HepG2 (cell line): ENCODE data around the gene ADGRB2. TPM values are rescaled to one million over a fixed set of nuclear protein-coding genes. Genes with fewer than 3 reads are reported as not detected.

ENCODE experiments used
- ATAC-seq: fragments of 200-7000 bp; cut with Tn5 transposase; 3 replicates; pipeline ENCODE4 v1.9.1; 2020; ENCODE audit warnings: mild to moderate bottlenecking, moderate library complexity
- BruUV-seq: library from RNA; stranded (reverse); fragments of 400-500 nt; replicated peaks from 2 replicates; lab custom pipeline; 2021; lab: Mats Ljungman, UMichigan
- CTCF ChIA-PET: fragments of 300-600 bp; formaldehyde crosslinking; extraction: SDS; loops from one replicate; lab custom pipeline; 2021; ENCODE audit warnings: low total read pairs, inconsistent platforms, low intra/inter-chr PET ratio; lab: Yijun Ruan, JAX
- POLR2A ChIA-PET: fragments of 350-600 bp; sonication (Branson Sonifier 250); formaldehyde crosslinking; loops from one replicate; lab custom pipeline; 2020; ENCODE audit warnings: antibody characterized with exemption, inconsistent platforms; lab: Yijun Ruan, JAX
- DNase-seq: peaks from one replicate; pipeline ENCODE4 v3.0.0-alpha.2; 2015; ENCODE audit warnings: low spot score
- FAIRE-seq: peaks from 3 replicates; lab custom pipeline; 2011; peaks lifted over from hg19 to GRCh38; lab: Jason Lieb, UNC
- H2AFZ ChIP-seq: one replicate; pipeline ENCODE4 v1.6.1; 2011; ENCODE audit warnings: low read length, inconsistent platforms
- H3K27ac ChIP-seq: fragments of 300-600 bp; 3 replicates; pipeline ENCODE4 v1.8.0; 2011; ENCODE audit warnings: mixed run types, mild to moderate bottlenecking, mixed read lengths, low read length, inconsistent platforms; ENCODE audit not compliant: insufficient read depth; ENCODE audit errors: extremely low read length
- H3K27me3 ChIP-seq, 2 experiments: fragments of 200-600 bp in 1 of 2; 2 replicates in 1 of 2; 3 replicates in 1 of 2; pipeline versions ENCODE4 v1.6.0 to v1.8.0; 2011; ENCODE audit warnings: low read length in 2 of 2, mild to moderate bottlenecking in 2 of 2, moderate library complexity in 2 of 2, inconsistent platforms in 1 of 2; ENCODE audit not compliant: insufficient read depth in 2 of 2, control insufficient read depth in 1 of 2
- H3K36me3 ChIP-seq, 2 experiments: fragments of 200-600 bp in 1 of 2; replicated peaks in 1 of 2; 2 replicates in 1 of 2; 3 replicates in 1 of 2; pipeline versions ENCODE4 v1.5.1 to v1.8.0; 2011; ENCODE audit warnings: low read length in 2 of 2, inconsistent platforms in 1 of 2; ENCODE audit not compliant: insufficient read depth in 2 of 2, control insufficient read depth in 1 of 2
- H3K4me1 ChIP-seq: 2 replicates; pipeline ENCODE4 v1.5.1; 2012; ENCODE audit warnings: low read length, inconsistent platforms; ENCODE audit not compliant: insufficient read depth
- H3K4me2 ChIP-seq: 2 replicates; pipeline ENCODE4 v1.6.0; 2011; ENCODE audit warnings: low read depth, low read length, inconsistent platforms
- H3K4me3 ChIP-seq, 3 experiments: fragments of 200-600 bp in 1 of 3; sonication (generic), shearing (Covaris generic) in 1 of 3; replicated peaks in 1 of 3; 2 replicates each; pipeline ENCODE4 v1.5.1; 2011 to 2016; ENCODE audit warnings: low read length in 3 of 3, inconsistent platforms in 2 of 3, low read depth in 2 of 3, mild to moderate bottlenecking in 2 of 3, control low read depth in 1 of 3, mixed read lengths in 1 of 3; ENCODE audit not compliant: insufficient read depth in 1 of 3
- H3K79me2 ChIP-seq: one replicate; pipeline ENCODE4 v1.6.1; 2011; ENCODE audit warnings: low read length, inconsistent platforms; ENCODE audit not compliant: insufficient read depth
- H3K9ac ChIP-seq: 2 replicates; pipeline ENCODE4 v1.6.0; 2011; ENCODE audit warnings: mild to moderate bottlenecking, low read depth, low read length, inconsistent platforms; ENCODE audit not compliant: insufficient read depth
- H3K9me3 ChIP-seq: 2 replicates; pipeline ENCODE4 v1.5.1; 2012; ENCODE audit warnings: mild to moderate bottlenecking, low read length
- H4K20me1 ChIP-seq: 2 replicates; pipeline ENCODE4 v1.6.0; 2011; ENCODE audit warnings: inconsistent platforms, mild to moderate bottlenecking, low read length, moderate library complexity; ENCODE audit not compliant: insufficient read depth
- ATF5 ChIP-seq: sonication (generic); formaldehyde crosslinking; IDR thresholded peaks from 2 replicates; pipeline ENCODE4 v1.4.0; 2020; ENCODE audit warnings: mild to moderate bottlenecking, low read depth, missing genetic modification reagents
- GATA4 ChIP-seq: sonication (generic); IDR thresholded peaks from 2 replicates; pipeline ENCODE4 v1.6.1; 2016; ENCODE audit warnings: antibody characterized with exemption, low read depth, borderline replicate concordance
- YY1 ChIP-seq: IDR thresholded peaks from 2 replicates; pipeline ENCODE4 v1.6.1; 2011; ENCODE audit warnings: low read length, low read depth, moderate library complexity, mild to moderate bottlenecking; ENCODE audit not compliant: insufficient read depth, insufficient replicate concordance
- ZNF713 ChIP-seq: sonication (generic); formaldehyde crosslinking; IDR thresholded peaks from 2 replicates; pipeline ENCODE4 v1.4.0; 2020; ENCODE audit warnings: mild to moderate bottlenecking, missing genetic modification reagents
- ZXDC ChIP-seq: sonication (generic); formaldehyde crosslinking; IDR thresholded peaks from 2 replicates; pipeline ENCODE4 v1.5.0; 2020; ENCODE audit warnings: mild to moderate bottlenecking, missing genetic modification reagents
- WGBS: methylation state at CpG from one replicate; pipeline ENCODE4 v1.1.6; 2017; ENCODE audit warnings: low lambda C conversion rate; 5-methylcytosine and 5-hydroxymethylcytosine counted together
- in situ Hi-C: cut with HindIII; loops from 2 replicates; pipeline ENCODE4 v1.10.0; 2017; ENCODE audit warnings: low pct_unique_long_range_greater_than_20kb; ENCODE audit not compliant: extremely low pct_ligation_motif_present
- intact Hi-C: fragments of 100-400 bp; cut with micrococcal nuclease; formaldehyde crosslinking; loops from one replicate; pipeline ENCODE4 v1.10.0; 2022; ENCODE audit not compliant: unreplicated experiment
- polyA plus RNA-seq, 8 experiments: library from polyadenylated mRNA; depleted of rRNA in 3 of 8; stranded (reverse) in 7 of 8; unstranded in 1 of 8; fragments of >200 nt; fragmentation: Illumina TruSeq in 4 of 8; extraction: Trizol in 4 of 8; gene quantifications; 2 replicates each; pipeline versions ENCODE4 v1.2.1 to v1.2.3, GENCODE V29; 2011 to 2016; ENCODE audit warnings: low read depth in 4 of 8, missing spikeins in 1 of 8, mixed read lengths in 1 of 8; ENCODE audit not compliant: insufficient read depth in 1 of 8
- total RNA-seq, 5 experiments: library from RNA; depleted of rRNA; stranded (reverse); fragments of >200 nt; fragmentation: Illumina TruSeq; extraction: Trizol; gene quantifications; 2 replicates each; pipeline ENCODE4 v1.2.3, GENCODE V29; 2016; ENCODE audit warnings: low read depth in 1 of 5

Gene ADGRB2
- total and polyA plus RNA-seq, 2 of the 13 experiments (the other 11 are each of a cell fraction or from before 2014, with no cell fraction given), result 0.03 to 0.09 TPM

GRCh38 chr1:31754397-31754796 lies 9.7 kb downstream of the ADGRB2 start:
- Histone ChIP-seq H3K27ac (no peak overlapping the region), H3K4me2 (no peak overlapping the region), H3K27me3 (peaks cover 9 to 65% of the 10 kb centered on the region in 2 experiments), H3K4me3 (no peak overlapping the region), H3K36me3 (no peaks in the 10 kb centered on the region), H3K79me2 (no peaks in the 10 kb centered on the region), H4K20me1 (no peaks in the 10 kb centered on the region), H3K9ac (no peak overlapping the region), H2AFZ (no peak overlapping the region), H3K9me3 (no peaks in the 10 kb centered on the region), H3K4me1 (0 out of 2 replicates have a peak, but pooled peaks cover 8% of the 10 kb centered on the region)
- TF ChIP-seq ATF5 (CRISPR knock-in tag), result no peak
- no peak for TF ChIP-seq ZXDC (CRISPR knock-in tag)
- no peak for TF ChIP-seq ZNF713
- TF ChIP-seq GATA4, result no peak
- no peak for TF ChIP-seq YY1
- no TSS peak for BruUV-seq
- ChIA-PET POLR2A (no interaction called here), CTCF (no interaction called here)
- no peak for DNase-seq
- no peak for FAIRE-seq
- in situ Hi-C loops (no loop called here), intact Hi-C loops (no loop called here)
- ATAC-seq, result no peak
- 55% methylated on average over 12 of the region's 15 CpGs for WGBS
